NCI-H2227 treated with DMSO at 0.1 percent for 48 hours (cell line): Measurements from ENCODE around the gene TSFM.

Experiments
- DNase-seq: peaks from one replicate; lab custom pipeline; 2025; lab: John Stamatoyannopoulos, UW

The TSFM gene

GRCh38 chr12:57746025-57746424, 36.6 kb upstream of the TSFM start:
- DNase-seq, result no peak

- DNase-seq, result no peak
These were observed 33.5 kb upstream of the TSFM start for GRCh38 chr12:57749061-57749460.

- DNase-seq, result no peak
These were observed 31.8 kb upstream of the TSFM start for GRCh38 chr12:57750561-57751431.

GRCh38 chr12:57751432-57751787, 31.2 kb upstream of the TSFM start:
- DNase-seq, result no peak

GRCh38 chr12:57751788-57752667, 30.6 kb upstream of the TSFM start, which contains the start of gene CDK4:
Gene CDK4, minus strand, starts transcription at chr12:57752310. Its CDS starts 593 bp downstream, at chr12:57751717.
- peak; percentile 93 for DNase-seq

- DNase-seq, result no peak
These were observed 30.0 kb upstream of the TSFM start for GRCh38 chr12:57752668-57753000.

GRCh38 chr12:57753756-57754337, 28.7 kb upstream of the TSFM start:
- DNase-seq, result no peak

- peak; percentile 66 for DNase-seq
These were observed 28.0 kb upstream of the TSFM start, which contains the start of gene MARCHF9 for GRCh38 chr12:57754411-57755193. Gene MARCHF9, plus strand, starts transcription at chr12:57755103. Its CDS starts 426 bp downstream, at chr12:57755529.

GRCh38 chr12:57755194-57755453, 27.5 kb upstream of the TSFM start:
- no peak for DNase-seq

- DNase-seq, result no peak
These were observed 26.9 kb upstream of the TSFM start for GRCh38 chr12:57755454-57756372.

GRCh38 chr12:57756406-57757341, 25.9 kb upstream of the TSFM start:
- DNase-seq, result no peak

GRCh38 chr12:57757771-57758170, 24.8 kb upstream of the TSFM start:
- no peak for DNase-seq

GRCh38 chr12:57758552-57759359, 23.8 kb upstream of the TSFM start:
- no peak for DNase-seq

GRCh38 chr12:57759360-57759980, 23.1 kb upstream of the TSFM start:
- DNase-seq, result no peak

GRCh38 chr12:57760347-57760982, 22.1 kb upstream of the TSFM start:
- no peak for DNase-seq

GRCh38 chr12:57761391-57761998, 21.1 kb upstream of the TSFM start:
- DNase-seq, result no peak

- DNase-seq, result no peak
These were observed 20.1 kb upstream of the TSFM start for GRCh38 chr12:57762463-57762862.
